ENCODE data around the gene BDKRB1. TPM values are rescaled to one million over a fixed set of nuclear protein-coding genes. Genes with fewer than 3 reads are reported as not detected.

BDKRB1 gene
- total and polyA plus RNA-seq, 9 of the 15 experiments (the other 6 are each of a cell fraction or from before 2014, with no cell fraction given), result 0.06 to 0.23 (median 0.09) TPM; not detected in 1

- Histone ChIP-seq H3K4me1 (replicated peaks in 1 of 2; ENCODE audit: control insufficient read depth in 2 of 2, insufficient read depth in 2 of 2, low read length in 2 of 2) (no peaks in the 10 kb centered on the region), H3K9ac (ENCODE audit: insufficient read depth in 1 of 2, low read depth in 2 of 2, low read length in 2 of 2) (no peak overlapping the region), H3K9me1 (ENCODE audit: control insufficient read depth, insufficient read depth, low read length) (no peaks in the 10 kb centered on the region), H2AFZ (ENCODE audit: low read depth, low read length) (no peak overlapping the region), H3K4me3 (no peak overlapping the region), H3K27me3 (ENCODE audit: control insufficient read depth in 2 of 2, insufficient read depth in 2 of 2, low read length in 2 of 2) (no peaks in the 10 kb centered on the region), H3K79me2 (ENCODE audit: control insufficient read depth, insufficient read depth, low read length) (no peaks in the 10 kb centered on the region), H4K20me1 (replicated peaks; ENCODE audit: control insufficient read depth, insufficient read depth, low read length) (no peaks in the 10 kb centered on the region), H3K36me3 (ENCODE audit: control insufficient read depth, insufficient read depth, low read length) (peaks cover 23% of the 10 kb centered on the region; the same call in 2 of the 3 replicates), H3K9me3 (replicated peaks; ENCODE audit: control insufficient read depth, insufficient read depth, low read depth, low read length) (no peaks in the 10 kb centered on the region), H3K27ac (ENCODE audit: extremely low read depth, low read depth, low read length) (no peak overlapping the region), H3K4me2 (ENCODE audit: insufficient read depth, low read length) (no peak overlapping the region)
- FAIRE-seq (no peak), ATAC-seq (no peak), DNase-seq (ENCODE audit: extremely low read depth in 1 of 4, low spot score in 3 of 4) (no peak)
- WGBS (ENCODE audit: insufficient coverage, low coverage, missing lambda C conversion rate), result no CpG with 5 or more reads among the region's 7 CpGs
- ChIA-PET POLR2A (no interaction called here), CTCF (ENCODE audit: low intra/inter-chr PET ratio) (no interaction called here)
- in situ Hi-C loops (cut with MboI), result no loop called here
- intact Hi-C loops (cut with micrococcal nuclease), result no loop called here
- BruUV-seq (replicated peaks), result no TSS peak
- TF ChIP-seq TBP (optimal IDR thresholded peaks at IDR 0.05; ENCODE audit: low read depth, low read length) (no peak), CEBPB (tag; IDR thresholded peaks at IDR 0.05) (no peak), ZNF124 (CRISPR knock-in tag; IDR thresholded peaks at IDR 0.05) (no peak), ZNF639 (CRISPR knock-in tag; conservative IDR thresholded peaks at IDR 0.05 in 1 of 2, IDR thresholded peaks at IDR 0.05 in 1 of 2) (no peak), HSF4 (CRISPR knock-in tag; IDR thresholded peaks at IDR 0.05; ENCODE audit: borderline replicate concordance) (no peak), DDX20 (tag; IDR thresholded peaks at IDR 0.05; ENCODE audit: low read depth) (no peak), SLC30A9 (CRISPR knock-in tag; IDR thresholded peaks at IDR 0.05) (no peak), U2AF1 (optimal IDR thresholded peaks at IDR 0.05; ENCODE audit: low read depth, low read length) (no peak), MEF2D (tag; conservative IDR thresholded peaks at IDR 0.05; ENCODE audit: low read depth) (no peak), CEBPZ (IDR thresholded peaks at IDR 0.05; ENCODE audit: borderline replicate concordance, low read depth, low read length) (no peak), BRD4 (IDR thresholded peaks at IDR 0.05) (no peak), MECOM (CRISPR knock-in tag; IDR thresholded peaks at IDR 0.05) (no peak)
- TF ChIP-seq, protein P1, sequence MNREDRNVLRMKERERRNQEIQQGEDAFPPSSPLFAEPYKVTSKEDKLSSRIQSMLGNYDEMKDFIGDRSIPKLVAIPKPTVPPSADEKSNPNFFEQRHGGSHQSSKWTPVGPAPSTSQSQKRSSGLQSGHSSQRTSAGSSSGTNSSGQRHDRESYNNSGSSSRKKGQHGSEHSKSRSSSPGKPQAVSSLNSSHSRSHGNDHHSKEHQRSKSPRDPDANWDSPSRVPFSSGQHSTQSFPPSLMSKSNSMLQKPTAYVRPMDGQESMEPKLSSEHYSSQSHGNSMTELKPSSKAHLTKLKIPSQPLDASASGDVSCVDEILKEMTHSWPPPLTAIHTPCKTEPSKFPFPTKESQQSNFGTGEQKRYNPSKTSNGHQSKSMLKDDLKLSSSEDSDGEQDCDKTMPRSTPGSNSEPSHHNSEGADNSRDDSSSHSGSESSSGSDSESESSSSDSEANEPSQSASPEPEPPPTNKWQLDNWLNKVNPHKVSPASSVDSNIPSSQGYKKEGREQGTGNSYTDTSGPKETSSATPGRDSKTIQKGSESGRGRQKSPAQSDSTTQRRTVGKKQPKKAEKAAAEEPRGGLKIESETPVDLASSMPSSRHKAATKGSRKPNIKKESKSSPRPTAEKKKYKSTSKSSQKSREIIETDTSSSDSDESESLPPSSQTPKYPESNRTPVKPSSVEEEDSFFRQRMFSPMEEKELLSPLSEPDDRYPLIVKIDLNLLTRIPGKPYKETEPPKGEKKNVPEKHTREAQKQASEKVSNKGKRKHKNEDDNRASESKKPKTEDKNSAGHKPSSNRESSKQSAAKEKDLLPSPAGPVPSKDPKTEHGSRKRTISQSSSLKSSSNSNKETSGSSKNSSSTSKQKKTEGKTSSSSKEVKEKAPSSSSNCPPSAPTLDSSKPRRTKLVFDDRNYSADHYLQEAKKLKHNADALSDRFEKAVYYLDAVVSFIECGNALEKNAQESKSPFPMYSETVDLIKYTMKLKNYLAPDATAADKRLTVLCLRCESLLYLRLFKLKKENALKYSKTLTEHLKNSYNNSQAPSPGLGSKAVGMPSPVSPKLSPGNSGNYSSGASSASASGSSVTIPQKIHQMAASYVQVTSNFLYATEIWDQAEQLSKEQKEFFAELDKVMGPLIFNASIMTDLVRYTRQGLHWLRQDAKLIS (CRISPR knock-in tag; IDR thresholded peaks at IDR 0.05), result no peak
- TF ChIP-seq, protein P2, sequence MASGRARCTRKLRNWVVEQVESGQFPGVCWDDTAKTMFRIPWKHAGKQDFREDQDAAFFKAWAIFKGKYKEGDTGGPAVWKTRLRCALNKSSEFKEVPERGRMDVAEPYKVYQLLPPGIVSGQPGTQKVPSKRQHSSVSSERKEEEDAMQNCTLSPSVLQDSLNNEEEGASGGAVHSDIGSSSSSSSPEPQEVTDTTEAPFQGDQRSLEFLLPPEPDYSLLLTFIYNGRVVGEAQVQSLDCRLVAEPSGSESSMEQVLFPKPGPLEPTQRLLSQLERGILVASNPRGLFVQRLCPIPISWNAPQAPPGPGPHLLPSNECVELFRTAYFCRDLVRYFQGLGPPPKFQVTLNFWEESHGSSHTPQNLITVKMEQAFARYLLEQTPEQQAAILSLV (tag; IDR thresholded peaks at IDR 0.05), result no peak
Measured at GRCh38 chr14:96294246-96294645, 38.2 kb downstream of the BDKRB1 start.
